GM19239 (cell line): Measurements from ENCODE around the gene BAIAP2.

Experiments
- DNase-seq: peaks from one replicate; pipeline ENCODE4 v3.0.0; 2011; ENCODE audit warnings: low spot score; ENCODE audit not compliant: insufficient read length
- FAIRE-seq: peaks from 2 replicates; lab custom pipeline; 2011; peaks lifted over from hg19 to GRCh38; lab: Jason Lieb, UNC

The BAIAP2 gene

DNA sequence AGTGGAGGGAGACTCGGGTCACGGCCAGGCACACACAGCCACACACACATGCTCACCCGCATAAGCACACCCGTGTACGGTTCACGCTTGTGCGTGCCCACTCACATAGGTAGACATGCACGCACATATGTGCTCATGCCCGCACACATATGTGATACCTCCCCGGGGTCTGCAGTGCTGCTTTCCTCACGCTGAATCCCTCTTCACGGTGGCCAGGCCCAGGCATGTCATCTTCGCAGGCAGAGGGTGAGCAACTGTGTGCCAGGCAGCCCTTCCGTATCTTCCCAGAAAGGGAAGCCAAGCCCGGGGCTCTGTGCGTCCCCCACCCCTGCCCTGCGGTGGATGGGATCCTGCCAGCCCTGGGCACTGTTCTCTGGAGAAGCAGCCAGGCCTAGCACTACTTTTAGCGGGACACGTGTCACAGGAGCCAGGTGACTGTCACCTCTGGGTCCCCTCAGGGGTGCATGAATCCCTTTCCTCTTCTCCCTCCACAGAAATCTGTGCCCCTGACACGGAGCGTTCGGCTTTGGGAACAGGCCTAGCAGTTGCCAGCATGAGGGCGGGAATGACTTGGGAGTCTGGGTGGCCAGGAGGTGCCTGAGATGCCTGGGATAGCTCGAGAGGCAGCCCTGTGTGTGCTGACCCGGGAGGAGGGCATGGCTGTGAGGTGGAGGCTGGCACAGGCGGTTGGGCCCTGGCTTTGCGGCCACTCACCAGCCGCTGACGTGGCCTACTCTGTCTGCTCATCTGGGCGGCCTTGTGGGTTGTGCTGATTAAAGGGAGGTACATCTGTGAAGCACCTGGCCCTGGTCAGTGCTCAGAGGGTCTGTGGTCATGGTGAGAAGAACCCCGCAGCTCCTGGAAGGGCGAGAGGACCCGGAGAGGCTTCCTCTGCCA, 47.5 kb downstream of the BAIAP2 start:
- DNase-seq, result no peak
- FAIRE-seq, result no peak

DNA sequence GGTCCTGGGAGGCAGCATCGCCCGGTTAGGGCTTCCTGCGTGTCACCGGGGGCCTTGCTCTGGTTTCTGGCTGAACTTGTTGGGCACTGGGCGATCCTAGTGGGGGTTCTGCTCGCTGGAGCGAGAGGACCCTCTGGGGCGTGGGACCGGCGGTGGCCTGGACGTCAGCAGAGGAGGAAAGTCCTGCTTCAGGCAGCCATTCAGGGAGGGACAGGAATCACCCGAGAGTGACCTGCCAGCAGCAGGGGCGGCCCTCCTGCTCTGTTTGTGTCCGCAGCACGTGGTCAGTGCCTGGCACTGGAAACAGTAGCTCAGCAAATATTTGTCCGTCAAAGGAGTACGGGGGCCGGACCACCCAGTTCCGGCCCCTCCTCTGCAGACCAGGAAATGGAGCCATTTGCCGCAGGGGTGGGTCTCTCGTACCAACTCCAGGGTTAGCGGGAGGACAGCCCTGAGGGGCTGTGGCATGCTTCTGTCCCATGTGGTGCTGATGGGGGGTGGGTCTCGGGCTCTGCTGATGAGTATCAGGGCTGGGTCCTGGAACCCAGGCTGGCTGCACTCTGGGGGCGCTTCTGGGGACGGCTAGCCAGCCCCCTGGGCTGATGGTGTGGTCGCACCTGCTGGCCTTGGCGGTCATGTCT, 48.3 kb downstream of the BAIAP2 start:
- no peak for FAIRE-seq

DNA sequence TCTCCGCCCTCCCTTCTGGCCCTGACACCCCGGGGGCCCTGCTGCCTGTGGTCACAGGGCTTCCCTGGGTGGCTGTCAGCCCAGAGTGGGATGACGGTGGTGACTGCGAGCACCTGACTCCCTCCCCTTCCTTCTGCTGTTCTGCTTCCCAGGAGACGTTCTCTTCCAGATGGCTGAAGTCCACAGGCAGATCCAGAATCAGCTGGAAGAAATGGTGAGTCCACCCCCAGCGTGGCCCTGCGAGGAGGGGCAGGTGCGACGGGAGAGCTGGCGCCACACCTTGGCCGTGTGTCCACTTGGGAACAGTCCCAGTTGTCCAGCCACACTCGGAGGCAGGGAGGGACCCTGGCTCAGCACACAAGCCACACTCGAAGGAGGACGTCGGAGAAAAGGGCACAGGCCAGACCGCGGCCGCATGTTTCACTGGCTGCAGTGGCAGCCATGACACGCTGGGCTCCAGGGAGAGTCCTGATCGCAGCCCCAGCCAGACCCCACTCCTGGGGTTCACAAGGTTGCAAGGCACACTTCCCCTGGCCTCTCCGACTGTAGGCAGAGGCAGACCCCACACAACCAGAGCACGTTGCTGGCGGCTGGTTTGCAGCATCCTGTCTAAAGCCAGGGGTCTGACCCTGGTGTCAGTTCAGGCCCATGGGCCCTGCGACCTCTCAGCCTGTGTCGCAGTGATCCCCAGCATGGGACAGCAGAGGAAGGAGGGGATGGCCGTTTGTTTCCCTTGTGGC, 49.9 kb downstream of the BAIAP2 start:
- FAIRE-seq (no peak), DNase-seq (no peak)

More for the DNA sequence above, 48.3 kb downstream of the BAIAP2 start:
- no peak for DNase-seq

DNA sequence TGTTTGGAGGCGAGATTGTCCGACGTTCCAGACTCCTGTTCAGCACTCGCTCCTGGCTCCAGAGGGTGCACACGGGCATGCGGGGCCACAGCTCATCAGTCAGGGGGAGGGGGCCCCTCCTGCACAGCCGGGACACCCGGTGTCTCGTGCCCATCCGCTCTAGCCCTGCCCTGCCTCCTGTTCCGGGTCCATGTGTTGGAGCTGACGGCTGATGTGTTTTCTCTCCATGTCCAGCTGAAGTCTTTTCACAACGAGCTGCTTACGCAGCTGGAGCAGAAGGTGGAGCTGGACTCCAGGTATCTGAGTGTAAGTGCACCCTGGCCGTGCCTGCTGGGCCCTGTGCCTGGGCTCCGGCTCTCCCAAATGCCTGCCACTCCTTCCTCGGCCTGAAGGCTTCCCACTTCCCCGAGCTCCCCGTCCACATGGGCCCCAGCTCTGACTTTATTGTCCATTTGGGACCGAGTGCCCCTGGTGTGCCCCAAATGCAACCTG, 50.5 kb downstream of the BAIAP2 start:
- DNase-seq (no peak), FAIRE-seq (no peak)

DNA sequence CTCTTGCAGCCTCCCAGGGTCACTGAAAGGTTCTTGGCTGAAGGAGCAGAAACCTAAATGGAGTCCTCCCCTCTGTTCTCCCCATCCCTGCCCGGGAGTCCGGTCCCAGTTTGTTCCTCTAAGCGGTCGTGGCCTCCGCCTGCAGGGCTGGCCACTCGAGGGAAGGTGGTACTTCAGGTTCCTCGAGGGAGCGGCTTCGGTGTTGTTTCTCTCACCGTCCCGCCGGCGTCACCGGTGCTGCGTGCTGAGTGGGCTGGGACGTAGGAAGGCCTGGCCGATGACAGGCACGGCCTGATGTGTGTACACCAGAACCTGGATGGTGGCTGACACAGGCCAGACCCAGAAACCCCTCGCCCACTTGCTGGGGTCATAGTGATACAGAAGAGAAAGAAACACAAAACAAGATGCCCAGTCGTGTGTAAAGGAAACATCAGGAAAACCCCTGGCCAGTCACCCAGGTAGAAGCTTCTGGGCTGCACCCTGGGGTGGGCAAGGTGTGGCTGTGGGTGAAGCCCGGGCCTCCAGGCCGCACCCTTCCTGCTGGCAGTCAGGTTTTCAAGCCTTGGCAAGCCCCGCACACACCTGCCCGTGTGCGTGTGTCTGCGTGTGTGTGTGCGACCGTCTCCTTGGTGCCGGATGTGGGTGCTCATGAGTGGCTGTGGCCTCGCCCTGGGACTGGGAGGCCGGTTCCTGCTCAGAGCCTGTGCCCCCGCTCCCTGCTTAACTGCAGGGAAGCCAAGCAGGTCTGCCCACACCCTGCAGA, 52.0 kb downstream of the BAIAP2 start:
- no peak for DNase-seq
- FAIRE-seq, result no peak

DNA sequence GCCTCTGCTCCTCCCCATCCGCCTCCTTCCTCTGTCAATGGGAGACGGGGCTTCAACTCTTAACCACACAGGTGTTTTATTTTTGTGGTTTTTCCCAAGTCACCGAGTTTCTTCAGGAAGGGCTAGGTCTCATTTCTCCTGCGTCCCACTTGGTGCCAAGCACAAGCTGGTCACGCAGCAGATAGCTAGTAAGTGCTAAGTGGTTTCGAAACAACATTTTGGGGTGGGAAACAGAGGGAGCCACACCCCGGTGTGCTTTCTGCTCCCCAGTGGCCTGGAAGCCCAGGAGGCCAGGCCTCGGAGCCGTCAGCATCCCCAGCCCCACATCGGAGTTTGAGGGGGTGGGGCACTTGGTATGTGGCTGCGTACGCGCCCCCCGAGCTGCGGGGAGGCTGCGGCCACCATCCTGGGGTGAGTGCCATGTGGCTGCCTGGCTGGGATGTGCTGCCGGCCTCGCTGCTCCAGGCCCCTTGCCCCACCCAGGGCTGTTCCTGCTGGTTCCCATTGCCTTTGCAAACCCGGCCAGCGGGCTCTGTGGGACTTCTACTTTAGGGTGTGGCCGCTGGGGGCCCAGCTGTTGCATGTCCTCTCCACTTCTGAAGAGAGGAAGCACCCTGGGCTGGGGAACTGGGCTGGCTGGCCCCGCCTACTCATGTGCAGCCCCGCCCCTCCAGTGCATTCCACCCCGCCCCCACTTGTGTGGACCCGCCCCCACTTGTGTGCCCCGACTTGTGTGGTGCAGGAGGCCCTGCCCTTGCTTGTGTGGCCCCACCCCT, 55.6 kb downstream of the BAIAP2 start:
- FAIRE-seq, result no peak
- DNase-seq, result no peak

DNA sequence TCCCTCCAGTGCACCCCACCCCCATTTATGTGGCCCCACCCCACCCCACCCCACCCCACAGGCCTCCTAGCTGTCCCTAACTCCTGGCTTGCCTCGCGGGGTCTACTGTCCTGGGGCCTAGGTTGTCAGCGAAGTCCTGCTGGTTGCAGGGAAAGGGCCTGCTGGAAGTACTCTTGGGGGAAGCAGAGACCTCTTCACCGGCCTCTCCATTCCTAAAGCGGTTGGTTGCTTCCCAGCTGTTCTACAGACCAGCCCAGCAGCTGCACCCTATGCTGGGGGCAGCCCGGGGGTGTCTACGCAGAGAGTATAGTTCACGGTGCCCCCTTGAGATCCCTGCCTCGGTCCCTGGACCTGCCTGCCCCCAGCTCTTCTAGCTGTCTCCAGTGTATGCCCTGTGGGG, 56.2 kb downstream of the BAIAP2 start:
- DNase-seq (no peak), FAIRE-seq (no peak)

DNA sequence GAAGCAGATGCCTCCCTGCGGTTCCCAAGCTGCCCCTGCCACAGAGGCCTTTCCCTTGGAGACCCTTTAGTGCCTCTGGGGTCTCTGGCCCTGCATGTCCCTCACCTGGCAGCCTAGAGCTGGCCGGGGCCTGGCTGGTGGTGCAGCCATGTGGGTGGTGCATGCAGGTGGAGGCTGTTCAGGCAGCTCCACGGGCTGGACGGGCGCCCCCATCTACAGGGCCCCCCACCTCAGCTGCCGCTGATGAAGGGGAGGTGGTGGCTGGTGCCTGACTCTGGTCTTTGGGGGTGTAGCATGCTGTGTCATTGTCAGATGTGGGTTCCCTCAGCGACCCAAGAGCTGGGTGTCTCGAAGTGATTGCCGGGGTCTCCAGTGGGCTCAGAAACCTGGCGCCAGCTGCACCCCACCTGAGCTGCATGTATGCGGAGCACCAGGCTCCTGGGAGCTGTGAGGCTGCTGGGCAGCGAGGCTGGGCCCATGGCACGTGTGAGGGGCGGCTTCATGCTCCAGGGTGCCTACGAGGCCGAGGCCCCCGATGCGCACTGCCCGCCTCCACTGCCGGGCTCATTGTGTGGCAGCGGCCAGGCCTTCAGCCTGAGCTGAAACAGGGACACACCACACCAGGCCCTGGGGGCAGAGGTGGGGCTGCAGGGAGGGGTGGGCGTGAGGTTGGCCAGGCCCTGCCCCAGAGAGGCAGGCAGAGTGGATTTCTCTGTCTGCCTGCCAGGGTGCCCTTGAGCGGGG, 57.0 kb downstream of the BAIAP2 start:
- no peak for DNase-seq
- no peak for FAIRE-seq

DNA sequence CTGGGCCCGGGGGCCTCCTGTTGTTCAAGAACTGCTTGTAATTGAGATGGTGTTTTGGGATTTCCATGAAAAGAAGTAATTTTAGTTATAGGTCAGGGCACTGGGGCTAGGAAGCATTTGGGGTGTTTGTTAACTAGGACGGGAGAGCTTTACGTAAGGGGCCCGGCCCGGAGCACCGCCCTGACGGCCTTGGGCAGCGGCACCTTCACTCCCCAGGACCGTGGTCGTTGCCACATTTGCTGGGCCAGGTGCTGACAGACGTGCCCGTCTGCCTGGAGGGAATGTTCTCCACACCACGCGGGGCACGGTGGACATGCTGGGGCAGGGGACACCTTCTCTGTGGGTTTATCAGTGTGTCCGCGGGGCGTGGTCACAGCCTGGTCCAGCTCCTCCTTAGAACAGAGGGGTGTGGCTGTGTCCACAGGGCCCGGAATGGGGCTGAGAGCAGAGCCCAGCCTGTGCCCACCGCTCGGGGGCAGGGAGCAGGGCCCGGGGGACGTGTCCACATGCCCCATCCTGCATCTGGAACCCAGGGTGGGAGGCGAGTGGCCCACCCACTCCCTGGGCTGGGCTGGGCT, 57.7 kb downstream of the BAIAP2 start:
- FAIRE-seq (no peak), DNase-seq (no peak)

DNA sequence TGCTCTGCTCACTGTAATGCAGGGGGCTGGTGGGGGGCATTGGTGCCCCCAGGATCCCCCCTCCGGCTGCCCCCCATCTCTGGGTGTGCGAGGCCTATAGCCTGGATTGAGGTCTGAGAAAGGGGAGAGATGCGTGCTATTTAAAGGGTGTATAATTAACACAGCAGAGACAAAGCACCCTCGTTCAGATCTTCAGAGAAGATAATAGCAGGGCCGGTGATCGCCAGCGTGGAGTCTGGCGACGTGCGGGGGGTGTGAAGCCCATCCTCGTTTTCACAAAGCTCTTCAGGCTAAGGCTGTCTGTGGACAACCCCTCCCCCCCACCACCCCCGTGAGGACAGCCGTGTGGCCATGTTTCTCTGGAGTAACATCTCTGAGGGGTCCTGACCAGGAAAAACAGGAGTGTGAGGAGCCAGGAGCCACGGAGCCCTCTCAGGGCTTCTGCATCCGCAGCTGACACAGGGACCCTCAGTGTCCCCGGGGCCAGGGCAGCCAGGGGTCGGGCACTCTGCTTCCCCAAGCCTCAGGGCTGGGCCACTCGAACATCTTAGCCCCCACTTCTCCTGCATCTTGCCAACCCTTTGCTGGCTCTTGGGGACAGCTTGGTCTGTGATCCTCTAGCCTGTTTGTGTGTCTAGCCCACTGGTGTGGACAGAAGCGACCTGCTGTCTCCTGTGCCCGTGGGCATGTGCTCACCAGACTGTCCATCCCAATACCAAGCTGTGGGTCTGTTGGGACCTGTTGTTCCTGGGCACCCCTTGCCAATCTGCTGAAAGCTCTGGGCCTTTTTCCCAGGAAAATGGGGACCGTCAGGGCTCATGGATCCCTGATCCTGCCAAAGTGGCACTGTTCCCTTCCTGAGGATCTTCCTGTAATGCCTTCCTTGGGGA, 58.9 kb downstream of the BAIAP2 start:
- FAIRE-seq, result no peak
- DNase-seq, result no peak

DNA sequence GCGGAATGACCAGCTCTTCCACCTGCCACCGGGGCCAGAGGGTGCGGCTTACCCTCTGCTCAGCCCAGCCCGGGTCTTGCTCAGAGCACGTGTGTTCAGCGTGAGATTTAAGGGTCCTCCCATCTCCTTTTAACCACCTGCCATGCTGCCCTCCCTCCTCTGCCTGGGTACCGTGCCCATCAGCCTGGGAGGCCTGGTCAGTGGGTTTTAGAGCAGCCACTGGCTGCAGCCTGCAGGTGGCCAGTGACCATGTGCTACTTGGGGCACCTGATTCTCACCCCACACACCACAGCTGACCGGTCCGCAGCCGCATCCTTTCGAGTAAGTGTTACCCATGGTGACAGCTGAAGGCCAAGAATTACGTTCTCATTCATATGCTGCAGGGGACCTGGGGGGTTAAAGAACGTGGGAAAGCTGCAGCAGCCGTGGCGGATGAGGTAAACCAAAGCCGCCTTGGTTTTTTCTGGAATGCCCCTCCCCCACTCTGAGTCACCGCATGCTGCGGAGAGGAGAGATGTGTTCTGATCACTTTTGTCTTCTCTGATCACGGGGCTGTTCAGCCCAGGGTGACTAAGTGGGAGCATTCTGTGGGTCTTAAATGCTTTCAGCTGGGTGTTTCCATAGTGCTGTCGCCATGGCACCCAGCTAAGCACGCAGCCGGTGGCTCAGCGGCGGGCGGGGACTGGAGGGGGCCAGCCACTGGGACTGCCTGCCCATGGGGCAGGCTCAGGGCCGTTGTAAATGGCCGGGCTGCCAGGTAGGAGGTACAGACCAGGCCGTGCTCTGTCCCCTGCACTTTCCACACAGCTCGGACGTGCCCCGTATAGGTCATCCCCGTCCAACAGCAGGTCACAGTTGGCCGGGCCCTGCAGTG, 59.8 kb downstream of the BAIAP2 start:
- FAIRE-seq (no peak), DNase-seq (no peak)

DNA sequence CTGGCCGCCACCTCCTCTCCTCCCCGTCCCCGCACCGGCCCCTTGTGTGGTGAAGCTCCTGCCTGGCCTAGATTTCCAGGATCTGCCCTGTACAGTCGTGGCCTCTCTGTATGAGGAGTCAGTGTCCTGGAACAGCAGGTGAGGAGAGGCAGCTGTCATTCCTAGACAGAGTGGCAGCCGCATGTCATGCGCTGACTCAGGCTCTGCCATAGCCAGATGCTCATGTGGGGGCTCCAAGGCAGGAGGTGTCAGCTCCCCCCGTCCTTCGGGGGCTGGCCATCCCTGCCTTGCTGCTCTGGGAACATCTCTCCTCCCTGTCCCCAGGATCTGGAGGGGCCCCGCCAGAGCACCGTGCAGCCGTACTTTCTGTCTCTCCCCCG, 60.4 kb downstream of the BAIAP2 start:
- no peak for FAIRE-seq
- no peak for DNase-seq

DNA sequence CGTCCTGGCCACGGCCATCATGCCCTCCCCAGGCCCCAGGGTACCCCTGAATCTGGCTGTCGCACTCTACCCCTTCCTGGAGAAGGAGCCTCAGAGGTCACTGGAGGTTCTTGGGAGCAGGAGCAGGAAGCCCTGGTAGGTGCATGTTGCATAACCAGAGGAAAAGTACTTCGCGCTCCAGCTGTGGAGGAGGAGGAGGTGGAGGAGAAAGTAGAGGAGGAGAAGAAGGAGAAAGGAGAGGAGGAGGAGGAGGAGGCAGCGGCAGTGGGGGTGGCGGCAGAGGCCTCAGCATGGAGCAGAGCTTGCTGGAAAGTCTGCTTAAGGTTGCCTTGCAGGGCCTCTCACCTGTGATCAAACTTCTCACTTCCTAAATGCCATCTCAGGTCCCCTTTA, 61.8 kb downstream of the BAIAP2 start:
- DNase-seq, result no peak
- no peak for FAIRE-seq

DNA sequence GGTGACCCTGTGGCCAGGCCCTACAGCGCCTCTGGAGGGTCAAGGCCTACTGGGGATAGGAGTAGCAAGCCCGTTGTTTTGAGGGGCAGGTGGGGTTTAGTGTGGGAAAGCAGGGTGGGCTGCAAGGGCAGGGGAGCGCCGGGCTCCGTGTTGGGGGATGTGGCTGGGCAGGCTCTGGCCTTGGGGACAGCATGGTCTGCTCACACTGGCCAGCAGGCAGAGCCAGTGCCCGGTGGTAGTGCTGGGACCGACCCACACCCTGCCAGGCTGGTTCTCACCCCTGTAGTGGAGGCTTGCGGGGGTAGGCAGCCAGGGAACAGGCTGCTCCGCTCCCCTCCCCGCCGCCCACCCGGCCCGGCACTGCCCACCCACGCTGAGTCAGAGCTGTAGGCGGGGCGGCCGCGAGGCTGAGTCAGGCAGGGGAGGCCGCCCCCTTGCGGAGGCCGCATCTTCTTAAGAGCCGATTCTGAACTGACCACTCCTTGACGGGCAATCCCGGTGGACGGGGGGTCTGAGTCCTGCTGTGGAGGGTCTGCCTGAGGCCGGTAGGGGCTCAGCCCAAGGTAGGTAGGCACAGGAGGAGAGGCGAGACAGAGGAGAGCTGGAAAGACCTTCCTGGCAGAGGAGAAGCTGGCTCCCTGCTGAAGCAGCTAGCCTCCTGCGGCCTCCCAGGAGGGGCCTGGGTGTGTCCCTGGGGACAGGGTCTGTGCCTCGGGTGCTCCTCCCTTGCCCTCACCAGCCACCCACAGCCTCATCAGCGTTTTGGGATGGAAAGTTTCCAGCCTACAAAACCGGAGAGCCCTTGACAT, 62.4 kb downstream of the BAIAP2 start:
- DNase-seq (no peak), FAIRE-seq (no peak)

DNA sequence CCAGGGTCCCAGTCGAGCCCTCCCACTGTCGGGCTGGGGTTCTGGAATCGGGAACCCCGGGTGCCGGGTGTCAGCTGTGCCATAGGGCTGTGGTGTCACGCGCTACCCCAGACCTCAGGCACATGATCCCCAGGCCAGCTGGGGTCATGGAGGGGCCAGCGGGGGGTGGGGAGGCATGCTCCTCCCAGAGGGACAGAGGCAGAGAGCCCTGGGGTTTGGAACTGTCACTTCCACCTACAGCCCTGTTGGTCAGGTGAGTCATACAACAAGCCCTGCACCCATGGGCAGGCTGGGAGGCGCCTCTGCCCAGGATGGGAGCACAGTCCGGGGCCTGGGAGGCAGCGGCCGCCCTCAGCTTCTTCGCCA, 63.0 kb downstream of the BAIAP2 start:
- FAIRE-seq, result no peak
- DNase-seq, result no peak

DNA sequence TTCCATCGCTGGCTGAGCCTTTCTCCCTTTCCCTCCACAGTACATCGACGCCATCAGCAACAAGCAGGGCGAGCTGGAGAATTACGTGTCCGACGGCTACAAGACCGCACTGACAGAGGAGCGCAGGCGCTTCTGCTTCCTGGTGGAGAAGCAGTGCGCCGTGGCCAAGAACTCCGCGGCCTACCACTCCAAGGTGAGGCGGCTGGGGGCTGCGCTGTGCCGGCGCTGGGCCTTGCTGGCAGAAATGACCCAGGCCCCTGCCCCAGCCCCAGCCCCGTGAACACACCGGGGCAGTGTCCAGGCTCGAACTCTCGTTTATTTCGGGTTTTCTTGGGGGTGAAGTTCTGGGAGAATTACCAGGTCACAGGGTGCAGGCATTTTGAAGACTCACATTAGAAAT, 64.9 kb downstream of the BAIAP2 start:
- DNase-seq, result no peak
- no peak for FAIRE-seq
